Erythroblast (primary cell): ENCODE results near the gene AGPAT2.

Experiments used
- GATA1 ChIP-seq: IDR thresholded peaks from 2 replicates; pipeline ENCODE4 v1.6.1; 2011; ENCODE audit warnings: low read depth, mild to moderate bottlenecking, control low read depth, low read length, moderate library complexity
- POLR2A ChIP-seq: IDR thresholded peaks from 2 replicates; pipeline ENCODE4 v1.6.1; 2011; ENCODE audit warnings: mild to moderate bottlenecking, low read length

DNA sequence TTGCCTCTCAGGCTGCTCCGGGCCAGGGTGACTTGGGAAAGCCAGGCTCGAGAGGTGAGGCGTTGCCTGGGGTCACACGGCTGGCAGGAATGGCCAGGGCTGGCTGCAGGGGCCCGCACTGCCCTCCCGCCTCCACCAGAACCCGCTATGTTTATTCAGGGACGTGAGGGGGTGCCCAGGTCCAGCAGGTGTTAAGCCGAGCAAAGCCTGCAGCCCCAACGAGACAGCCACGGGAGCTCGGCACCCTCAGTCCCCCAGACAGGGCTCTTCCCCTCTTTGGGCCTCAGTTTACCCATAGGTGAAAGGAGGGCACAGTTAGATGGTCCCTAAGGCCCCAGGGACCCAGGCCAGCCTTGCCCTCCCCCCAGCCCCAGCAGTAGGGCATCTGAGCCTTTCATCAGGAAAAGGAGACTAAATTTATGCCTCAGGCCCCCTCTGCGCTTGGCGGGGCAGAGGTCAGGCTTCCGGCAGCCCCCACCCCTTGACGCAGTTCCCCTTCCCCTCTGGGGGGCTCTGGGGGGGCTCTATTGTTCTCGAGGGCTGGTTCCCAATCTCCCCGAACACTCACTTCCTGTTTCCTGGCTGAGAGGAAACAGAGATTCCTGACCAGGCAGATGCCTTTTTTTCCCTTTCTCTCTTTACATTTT is 31.6 kb downstream of the AGPAT2 start:
- TF ChIP-seq POLR2A (no peak), GATA1 (no peak)
